GM13976 (cell line): ENCODE results near the gene SERPINB4.

Source experiments
- DNase-seq: peaks from one replicate; pipeline ENCODE4 v3.0.0; 2012; ENCODE audit warnings: low spot score
- in situ Hi-C: fragments of 300-500 bp; cut with MboI; formaldehyde crosslinking; loops from one replicate; pipeline ENCODE4 v1.12.0; 2022; ENCODE audit warnings: low sequenced_read_pairs, mixed read lengths, inconsistent platforms; ENCODE audit not compliant: unreplicated experiment
- TF ChIP-seq, protein P1 (sequence below): IDR thresholded peaks from 2 replicates; pipeline ENCODE4 v1.5.1; 2012; ENCODE audit warnings: borderline replicate concordance, mild to moderate bottlenecking; ENCODE audit not compliant: insufficient read depth; ENCODE audit errors: extremely low read depth, missing control alignments, control extremely low read depth

Gene SERPINB4

DNA sequence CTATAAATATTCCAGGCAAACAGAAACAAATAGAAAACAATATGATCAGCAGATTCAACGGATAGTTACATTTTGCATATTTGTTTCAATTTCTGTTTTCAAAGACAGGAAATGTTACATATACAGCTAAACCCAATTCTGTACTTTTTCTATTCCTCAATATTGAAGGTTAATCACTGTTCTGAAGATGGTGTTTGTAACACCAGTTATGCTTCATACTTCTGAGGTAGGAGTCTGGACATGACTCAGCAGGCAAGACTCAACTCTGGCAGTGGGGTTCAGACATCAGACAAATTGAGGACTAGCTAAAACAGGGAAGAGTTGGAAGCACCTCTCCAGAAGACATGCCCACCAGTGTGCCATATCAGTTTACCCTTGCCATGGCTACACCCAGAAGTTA lies 40.3 kb downstream of the SERPINB4 start:
- in situ Hi-C loops, result no loop called here
- TF ChIP-seq, protein P1, sequence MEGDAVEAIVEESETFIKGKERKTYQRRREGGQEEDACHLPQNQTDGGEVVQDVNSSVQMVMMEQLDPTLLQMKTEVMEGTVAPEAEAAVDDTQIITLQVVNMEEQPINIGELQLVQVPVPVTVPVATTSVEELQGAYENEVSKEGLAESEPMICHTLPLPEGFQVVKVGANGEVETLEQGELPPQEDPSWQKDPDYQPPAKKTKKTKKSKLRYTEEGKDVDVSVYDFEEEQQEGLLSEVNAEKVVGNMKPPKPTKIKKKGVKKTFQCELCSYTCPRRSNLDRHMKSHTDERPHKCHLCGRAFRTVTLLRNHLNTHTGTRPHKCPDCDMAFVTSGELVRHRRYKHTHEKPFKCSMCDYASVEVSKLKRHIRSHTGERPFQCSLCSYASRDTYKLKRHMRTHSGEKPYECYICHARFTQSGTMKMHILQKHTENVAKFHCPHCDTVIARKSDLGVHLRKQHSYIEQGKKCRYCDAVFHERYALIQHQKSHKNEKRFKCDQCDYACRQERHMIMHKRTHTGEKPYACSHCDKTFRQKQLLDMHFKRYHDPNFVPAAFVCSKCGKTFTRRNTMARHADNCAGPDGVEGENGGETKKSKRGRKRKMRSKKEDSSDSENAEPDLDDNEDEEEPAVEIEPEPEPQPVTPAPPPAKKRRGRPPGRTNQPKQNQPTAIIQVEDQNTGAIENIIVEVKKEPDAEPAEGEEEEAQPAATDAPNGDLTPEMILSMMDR, result no peak
- DNase-seq, result peak; percentile 65

DNA sequence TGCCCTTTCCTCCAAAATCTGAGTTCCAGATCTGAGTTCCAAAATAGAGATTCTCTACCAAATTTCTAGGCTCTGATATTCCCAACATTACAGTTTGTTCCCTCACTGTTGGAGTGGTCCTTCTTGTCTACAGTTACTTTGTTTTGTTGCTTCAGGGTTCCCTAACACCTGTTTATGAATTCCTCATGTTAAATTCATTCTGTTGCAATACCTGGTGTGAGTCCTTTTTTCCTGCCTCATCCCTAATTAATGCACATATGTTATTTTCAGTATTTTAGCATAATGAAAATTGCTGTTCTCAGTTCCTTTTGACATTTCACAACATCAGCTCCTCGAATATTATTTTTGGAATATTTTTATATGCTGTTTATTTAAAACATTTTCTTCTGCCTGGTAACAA lies 40.7 kb downstream of the SERPINB4 start:
- TF ChIP-seq, protein P1, result no peak
- in situ Hi-C loops, result no loop called here

GRCh38 chr18:63596964-63597363 lies 47.1 kb downstream of the SERPINB4 start:
- DNase-seq, result no peak
- in situ Hi-C loops, result no loop called here
- TF ChIP-seq, protein P1, result no peak

More for the DNA sequence above, 40.7 kb downstream of the SERPINB4 start:
- DNase-seq, result no peak

DNA sequence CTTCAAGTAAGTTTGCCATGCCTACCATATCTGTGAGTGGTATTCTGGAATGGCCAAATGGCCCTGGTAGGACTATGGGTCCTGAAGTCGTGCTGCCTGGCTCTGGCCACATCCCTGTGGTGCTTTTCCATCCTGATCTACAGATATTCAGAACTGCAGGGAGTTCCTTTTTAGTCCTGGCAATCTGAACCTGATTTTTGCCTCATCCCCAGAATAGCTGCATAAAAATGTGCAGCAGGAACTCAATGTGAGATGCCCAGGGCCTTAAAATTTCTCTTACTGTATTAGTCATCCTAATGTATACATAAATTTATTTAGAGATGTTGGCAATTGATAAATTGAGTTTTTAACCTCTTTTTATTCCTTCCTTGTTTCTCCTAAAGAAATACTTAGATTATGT lies 51.6 kb downstream of the SERPINB4 start:
- no peak for DNase-seq
- TF ChIP-seq, protein P1, result no peak
- in situ Hi-C loops, result no loop called here

- no peak for DNase-seq
- TF ChIP-seq, protein P1, result no peak
- in situ Hi-C loops, result no loop called here
Observed at GRCh38 chr18:63591725-63592124, 52.3 kb downstream of the SERPINB4 start.

- in situ Hi-C loops, result no loop called here
- no peak for DNase-seq
- TF ChIP-seq, protein P1, result no peak
Observed at GRCh38 chr18:63590966-63591695, 52.9 kb downstream of the SERPINB4 start.
